Gastroesophageal sphincter (tissue), 3 donors: Measurements from ENCODE around the gene APOBEC2.

Source experiments
- EP300 ChIP-seq: sonication (generic); formaldehyde crosslinking; IDR thresholded peaks from one replicate; pipeline ENCODE4 v1.6.1; 2017; ENCODE audit warnings: antibody characterized with exemption, mild to moderate bottlenecking
- POLR2AphosphoS5 ChIP-seq: sonication (generic); formaldehyde crosslinking; IDR thresholded peaks from one replicate; pipeline ENCODE4 v1.6.1; 2017; ENCODE audit warnings: antibody characterized with exemption
- TF ChIP-seq, protein P1 (sequence below), 4 experiments: fragments of 200-600 bp in 2 of 4; fragments of 450-650 bp in 2 of 4; sonication (generic) in 1 of 4; IDR thresholded peaks; one replicate each; pipeline ENCODE4 v1.5.1; 2017 to 2019; ENCODE audit warnings: antibody characterized with exemption in 4 of 4, mild to moderate bottlenecking in 2 of 4, moderate library complexity in 2 of 4

DNA sequence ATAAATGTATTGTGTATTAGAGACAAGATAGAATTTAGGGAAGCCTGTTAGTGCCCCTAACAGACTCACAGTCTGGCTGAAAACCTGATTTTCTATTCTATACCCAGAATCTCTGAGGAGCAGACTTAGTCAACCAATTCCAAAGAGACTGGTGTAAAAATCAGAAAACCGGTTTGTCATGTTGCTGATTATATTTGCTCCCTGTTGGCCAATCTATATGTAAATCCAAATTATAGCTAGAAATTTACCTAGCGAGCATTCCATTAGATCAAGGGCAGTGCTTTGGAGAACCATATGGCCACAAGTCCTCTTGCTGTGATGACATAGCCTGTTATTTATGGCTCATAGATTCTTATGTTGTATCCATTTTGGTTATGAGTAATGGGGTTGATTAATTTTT, 24.5 kb downstream of the APOBEC2 start:
- TF ChIP-seq, protein P1, sequence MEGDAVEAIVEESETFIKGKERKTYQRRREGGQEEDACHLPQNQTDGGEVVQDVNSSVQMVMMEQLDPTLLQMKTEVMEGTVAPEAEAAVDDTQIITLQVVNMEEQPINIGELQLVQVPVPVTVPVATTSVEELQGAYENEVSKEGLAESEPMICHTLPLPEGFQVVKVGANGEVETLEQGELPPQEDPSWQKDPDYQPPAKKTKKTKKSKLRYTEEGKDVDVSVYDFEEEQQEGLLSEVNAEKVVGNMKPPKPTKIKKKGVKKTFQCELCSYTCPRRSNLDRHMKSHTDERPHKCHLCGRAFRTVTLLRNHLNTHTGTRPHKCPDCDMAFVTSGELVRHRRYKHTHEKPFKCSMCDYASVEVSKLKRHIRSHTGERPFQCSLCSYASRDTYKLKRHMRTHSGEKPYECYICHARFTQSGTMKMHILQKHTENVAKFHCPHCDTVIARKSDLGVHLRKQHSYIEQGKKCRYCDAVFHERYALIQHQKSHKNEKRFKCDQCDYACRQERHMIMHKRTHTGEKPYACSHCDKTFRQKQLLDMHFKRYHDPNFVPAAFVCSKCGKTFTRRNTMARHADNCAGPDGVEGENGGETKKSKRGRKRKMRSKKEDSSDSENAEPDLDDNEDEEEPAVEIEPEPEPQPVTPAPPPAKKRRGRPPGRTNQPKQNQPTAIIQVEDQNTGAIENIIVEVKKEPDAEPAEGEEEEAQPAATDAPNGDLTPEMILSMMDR (IDR thresholded peaks at IDR 0.05): no peak
- TF ChIP-seq EP300: no peak
- TF ChIP-seq POLR2AphosphoS5: no peak
